ENCODE results near the gene LCN12.

The LCN12 gene

GRCh38 chr9:136978865-136979544 is 26.9 kb downstream of the LCN12 start:
- no peak for DNase-seq (ENCODE audit: low read depth)
- no peak for TF ChIP-seq CTCF (IDR thresholded peaks at IDR 0.05; ENCODE audit: control insufficient read depth, extremely low read depth, insufficient read depth)
- H3K4me3 ChIP-seq (ENCODE audit: low read depth, low read length), result no peak overlapping the region

- no peak for DNase-seq (ENCODE audit: low read depth)
- H3K4me3 ChIP-seq (ENCODE audit: low read depth, low read length), result no peak overlapping the region
- no peak for TF ChIP-seq CTCF (IDR thresholded peaks at IDR 0.05; ENCODE audit: control insufficient read depth, extremely low read depth, insufficient read depth)
These were observed 27.9 kb downstream of the LCN12 start for GRCh38 chr9:136979769-136980587.

- H3K4me3 ChIP-seq (ENCODE audit: low read depth, low read length), result no peak overlapping the region
- TF ChIP-seq CTCF (IDR thresholded peaks at IDR 0.05; ENCODE audit: control insufficient read depth, extremely low read depth, insufficient read depth), result no peak
- no peak for DNase-seq (ENCODE audit: low read depth)
These were observed 28.8 kb downstream of the LCN12 start for GRCh38 chr9:136980669-136981478.

GRCh38 chr9:136981588-136982231 is 29.6 kb downstream of the LCN12 start:
- DNase-seq (ENCODE audit: low read depth), result no peak
- no peak overlapping the region for H3K4me3 ChIP-seq (ENCODE audit: low read depth, low read length)
- TF ChIP-seq CTCF (IDR thresholded peaks at IDR 0.05; ENCODE audit: control insufficient read depth, extremely low read depth, insufficient read depth), result no peak

- no peak for TF ChIP-seq CTCF (IDR thresholded peaks at IDR 0.05; ENCODE audit: control insufficient read depth, extremely low read depth, insufficient read depth)
- H3K4me3 ChIP-seq (ENCODE audit: low read depth, low read length), result no peak within 1 kb of the TSS
- no peak for DNase-seq (ENCODE audit: low read depth)
These were observed 30.4 kb downstream of the LCN12 start, which contains the start of gene LCNL1 for GRCh38 chr9:136982232-136983051. Gene LCNL1, plus strand, starts transcription at chr9:136982993. Its CDS starts 594 bp downstream, at chr9:136983587.

- no peak overlapping the region for H3K4me3 ChIP-seq (ENCODE audit: low read depth, low read length)
- TF ChIP-seq CTCF (IDR thresholded peaks at IDR 0.05; ENCODE audit: control insufficient read depth, extremely low read depth, insufficient read depth), result no peak
- DNase-seq (ENCODE audit: low read depth), result no peak
These were observed 31.1 kb downstream of the LCN12 start for GRCh38 chr9:136983167-136983566.
